GM21381 (cell line): ENCODE results near the gene TNNC1.

ENCODE experiments used
- ATAC-seq: cut with Tn5 transposase; IDR thresholded peaks from one replicate; pipeline ENCODE4 v1.9.1; 2021; ENCODE audit warnings: mild to moderate bottlenecking, moderate library complexity; ENCODE audit not compliant: unreplicated experiment

TNNC1 gene

DNA sequence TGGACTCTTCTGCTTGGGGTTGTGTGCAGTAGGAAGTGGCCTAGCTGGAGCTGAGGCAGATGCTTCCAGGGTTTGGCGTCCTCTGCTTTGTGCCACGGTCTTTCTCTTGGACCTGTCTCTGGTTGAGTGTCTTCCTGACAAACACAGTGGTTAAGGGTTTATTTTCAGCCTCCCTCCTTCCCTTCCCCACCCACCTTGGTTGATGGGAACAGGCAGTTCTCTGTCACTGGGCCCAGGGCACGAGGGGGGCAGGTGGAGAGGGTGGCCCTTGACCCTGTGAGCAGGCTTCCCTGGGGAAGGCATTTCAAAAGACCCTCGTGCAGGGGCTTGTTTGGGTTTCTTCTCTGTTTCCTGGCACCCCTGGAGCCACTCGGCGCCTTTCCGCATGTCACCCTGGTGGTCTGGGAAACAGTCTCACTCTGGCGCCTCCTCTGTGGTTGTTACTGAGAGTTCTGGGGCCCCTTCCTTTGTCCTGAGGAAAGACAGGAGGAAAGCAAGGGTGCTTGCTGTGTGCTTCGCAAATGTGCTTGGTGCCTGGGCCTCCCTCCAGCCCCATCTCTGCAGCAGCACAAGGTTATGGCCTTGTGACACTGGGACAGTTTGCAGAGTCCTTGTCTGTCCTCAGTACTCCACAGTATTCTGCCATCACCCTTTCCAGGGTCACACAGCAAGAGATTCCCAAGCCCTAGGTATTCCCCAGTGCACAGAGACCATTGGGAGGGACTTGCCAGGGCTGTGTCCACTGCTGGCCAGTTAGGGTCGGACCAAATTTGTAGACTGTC, 31.0 kb upstream of the TNNC1 start:
- ATAC-seq = no peak

DNA sequence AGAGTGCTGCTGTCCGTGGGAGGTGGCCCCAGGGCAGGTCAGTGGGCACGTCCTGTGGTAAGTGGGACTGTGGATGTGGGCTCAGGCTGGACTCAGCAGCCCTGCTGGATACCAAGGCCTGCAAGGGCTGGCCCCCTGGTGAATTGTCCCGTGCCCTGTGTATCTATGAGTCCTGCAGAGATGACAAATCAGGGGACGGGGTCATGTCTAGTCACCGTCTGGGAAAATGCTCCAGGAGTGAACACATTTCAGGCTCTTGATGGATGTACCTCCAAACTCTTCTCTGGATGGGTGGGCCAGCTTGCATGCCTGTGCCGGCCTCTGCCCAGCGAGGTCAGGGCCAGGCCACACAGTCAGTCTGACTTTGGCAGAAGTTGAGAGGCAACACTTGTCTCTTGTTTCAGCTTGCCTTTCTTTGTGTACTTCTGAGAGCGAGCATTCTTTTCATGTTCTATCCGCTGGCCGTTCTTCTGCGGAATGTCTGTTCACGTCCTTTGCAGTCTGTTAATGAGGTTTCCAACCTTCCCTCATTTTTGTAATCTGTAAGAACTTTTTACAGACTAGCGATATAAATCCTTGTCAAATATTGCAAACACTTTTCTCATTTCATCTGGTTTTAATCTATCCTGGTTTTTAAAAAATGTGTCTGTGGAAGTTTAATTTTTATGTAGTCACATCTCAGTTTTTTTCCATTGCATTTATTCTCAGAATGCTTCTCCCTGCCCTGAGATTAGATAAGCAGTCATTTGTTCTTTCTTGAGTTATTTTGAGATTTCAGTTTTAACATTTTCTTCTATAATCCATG, 29.9 kb upstream of the TNNC1 start:
- no peak for ATAC-seq

DNA sequence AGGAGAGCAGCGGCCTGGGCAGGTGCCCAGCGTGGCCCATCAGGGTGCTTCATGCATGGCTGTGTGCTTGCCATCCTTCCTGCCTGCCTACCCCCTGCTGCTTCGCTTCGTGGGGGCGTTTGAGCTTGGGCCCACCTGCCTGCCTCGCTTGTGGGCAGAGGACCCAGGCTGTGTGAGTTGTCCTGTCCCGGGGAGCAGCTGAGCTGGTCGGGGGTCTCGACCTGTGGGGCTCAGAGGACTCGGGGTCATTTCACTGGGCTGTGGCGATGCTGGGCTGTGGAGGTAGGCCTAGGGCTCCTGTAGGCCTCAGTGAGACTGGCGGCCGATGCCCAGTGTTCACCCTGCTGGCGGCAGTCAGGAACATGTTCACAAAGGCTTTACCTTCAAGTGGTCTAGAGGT, 29.2 kb upstream of the TNNC1 start:
- no peak for ATAC-seq

DNA sequence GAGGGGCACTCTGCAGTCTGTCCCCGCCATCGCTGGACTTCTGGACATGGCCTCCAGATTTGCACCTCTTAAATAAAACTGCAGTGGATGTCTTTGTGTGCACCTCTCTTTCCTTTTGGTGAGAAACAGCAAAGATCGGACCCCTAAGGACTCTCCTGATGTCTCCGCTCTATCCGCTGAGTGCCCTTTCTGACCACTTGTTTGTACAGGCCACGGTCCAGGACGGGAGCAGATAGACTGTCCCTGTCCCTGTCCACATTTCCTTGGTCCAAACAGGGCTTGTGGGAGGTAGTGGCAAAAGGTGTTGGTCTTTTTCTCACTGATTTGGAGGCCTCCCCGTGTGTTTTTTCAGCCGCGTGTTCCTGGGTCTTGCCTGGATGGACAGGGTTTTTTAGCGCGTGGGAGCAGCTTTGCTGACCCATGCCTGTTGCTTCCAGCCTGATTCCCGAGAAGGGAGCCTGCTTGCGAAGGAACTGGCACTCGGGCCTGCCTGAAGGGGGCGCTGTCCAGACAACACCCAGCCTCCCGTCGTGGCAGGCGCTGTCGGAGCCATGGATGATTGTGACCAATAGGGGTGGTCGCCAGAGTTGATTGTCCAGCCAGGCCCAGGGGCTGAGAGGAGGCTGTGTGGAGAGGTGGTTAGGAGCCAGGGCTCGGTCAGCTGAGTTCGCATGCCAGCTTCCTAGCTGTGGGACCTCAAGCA, 28.1 kb upstream of the TNNC1 start:
- no peak for ATAC-seq

DNA sequence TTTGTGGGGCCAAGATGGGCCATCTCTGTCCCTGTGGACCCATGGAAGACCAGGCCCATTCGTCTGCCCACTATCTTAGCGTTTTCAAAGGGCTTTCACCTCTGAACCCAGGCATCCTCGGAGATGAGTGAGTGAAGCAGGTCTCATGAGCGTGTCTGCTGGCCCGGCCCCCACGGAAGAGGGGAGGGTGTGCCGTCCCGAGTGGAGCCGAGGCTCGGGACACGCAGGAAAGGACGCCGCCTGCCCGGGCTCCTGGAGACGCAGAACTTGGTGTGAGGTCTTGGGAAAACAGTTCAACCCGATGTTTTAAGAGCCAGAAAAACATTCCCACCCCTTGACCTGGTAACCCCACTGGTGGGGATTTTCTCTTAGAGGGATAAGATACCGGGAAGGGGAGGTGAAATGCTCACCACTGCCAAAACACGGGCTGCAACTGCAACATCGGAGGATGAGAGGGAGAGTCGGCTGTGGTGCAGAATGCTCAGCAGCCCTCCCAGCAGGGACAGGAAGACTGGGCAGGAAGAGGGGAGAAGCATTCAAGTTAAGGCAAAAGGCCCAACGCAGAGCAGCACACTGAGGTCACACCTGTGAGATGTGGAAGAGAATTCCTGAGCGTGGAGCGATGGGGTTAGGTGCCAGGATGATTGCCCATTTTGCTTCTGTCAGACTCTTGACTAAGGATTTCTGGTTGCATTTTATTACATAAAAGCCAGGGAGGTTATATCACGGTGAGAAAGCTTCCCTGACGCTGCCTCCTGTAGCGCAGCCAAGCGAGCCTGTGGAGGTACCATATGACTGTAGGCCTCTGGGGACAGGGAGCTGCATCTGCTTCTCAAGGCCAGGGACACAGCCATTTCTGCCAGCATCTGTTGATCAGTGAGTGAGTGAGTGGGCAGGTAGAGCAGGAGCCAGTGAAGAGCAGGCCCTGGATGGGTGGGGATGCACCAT, 27.2 kb upstream of the TNNC1 start:
- no peak for ATAC-seq

DNA sequence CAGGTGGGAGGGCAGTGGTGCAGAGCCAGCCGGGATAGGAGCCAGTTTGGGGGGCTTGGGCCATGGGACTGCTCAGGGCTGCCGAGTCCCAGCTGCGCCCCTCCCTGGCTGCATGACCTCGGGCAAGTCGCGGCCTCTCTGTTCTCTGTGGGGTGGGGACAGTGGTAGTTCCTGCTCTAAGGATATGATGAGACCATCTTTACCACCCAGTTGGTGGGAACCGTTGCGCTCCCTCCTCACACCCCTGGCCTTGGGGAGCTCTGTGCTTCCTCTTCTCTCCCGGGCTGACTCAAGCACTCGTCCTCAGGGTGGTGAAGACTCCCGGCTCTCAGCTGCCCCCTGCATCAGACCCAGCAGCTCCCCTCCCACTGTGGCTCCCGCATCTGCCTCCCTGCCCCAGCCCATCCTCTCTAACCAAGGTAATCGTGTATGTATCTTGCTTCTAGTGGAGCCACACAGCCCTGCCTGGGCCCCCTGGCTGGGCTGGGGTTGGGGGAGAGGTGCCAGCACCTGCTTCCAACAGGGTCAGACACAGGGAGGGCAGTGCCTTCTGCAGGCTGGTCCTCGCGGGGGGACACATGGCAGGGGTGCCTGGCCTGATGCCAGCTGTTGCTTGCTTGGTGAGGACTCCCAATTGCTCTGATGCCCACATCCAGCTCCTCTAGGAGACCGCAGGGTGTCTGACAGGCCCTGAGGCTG, 26.2 kb upstream of the TNNC1 start:
- no peak for ATAC-seq

DNA sequence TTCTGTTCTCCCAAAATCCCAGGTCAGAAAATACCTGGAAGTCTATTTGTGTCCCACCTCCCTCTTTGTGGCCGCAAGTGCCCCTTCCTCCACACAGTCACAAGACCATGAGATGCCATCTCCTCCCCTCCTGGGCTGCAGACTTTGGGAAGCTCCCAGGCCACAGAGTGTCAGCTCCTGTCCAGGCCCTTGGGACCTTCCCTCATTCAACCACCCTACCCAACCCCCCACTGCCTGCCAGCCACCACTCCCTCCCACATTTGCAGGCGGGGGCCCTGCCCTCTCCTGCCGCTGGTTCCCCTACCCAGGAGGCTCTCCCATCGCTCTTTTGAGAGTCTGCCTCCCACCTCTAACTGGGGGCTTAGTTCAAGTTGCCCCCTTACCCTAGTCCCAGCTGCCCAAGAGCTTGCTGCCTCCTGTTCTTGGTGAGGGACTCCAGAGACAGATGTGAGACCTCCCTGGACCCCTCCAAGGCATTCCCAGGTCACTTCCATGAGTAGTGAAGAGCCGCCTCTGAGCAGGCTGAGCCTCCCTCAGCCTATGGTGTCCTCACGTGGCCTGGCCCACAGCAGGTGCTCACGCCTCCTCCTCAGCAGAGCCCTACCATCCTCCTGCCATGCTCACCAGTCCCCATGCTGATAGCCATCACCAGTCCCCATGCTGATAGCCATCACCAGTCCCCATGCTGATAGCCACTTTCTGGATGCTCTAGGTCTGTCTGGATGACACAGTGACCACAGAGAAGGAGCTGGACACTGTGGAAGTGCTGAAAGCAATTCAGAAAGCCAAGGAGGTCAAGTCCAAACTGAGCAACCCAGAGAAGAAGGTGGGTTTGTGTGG, 25.4 kb upstream of the TNNC1 start:
- ATAC-seq = no peak

DNA sequence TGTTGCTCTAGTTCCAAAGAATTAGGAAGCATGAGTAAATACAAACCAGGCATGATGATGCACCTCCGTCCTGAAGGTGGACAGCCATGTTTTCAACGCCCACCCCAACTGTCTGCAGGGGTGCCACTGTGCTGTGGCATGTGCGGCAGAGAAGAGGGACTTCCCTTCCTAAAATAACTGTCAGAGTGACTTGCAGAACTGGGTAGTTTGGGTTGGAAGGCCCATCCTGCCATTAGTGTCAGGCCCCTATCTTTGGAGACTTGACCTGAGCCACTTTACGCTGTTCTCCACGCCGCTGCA, 23.9 kb upstream of the TNNC1 start:
- no peak for ATAC-seq

DNA sequence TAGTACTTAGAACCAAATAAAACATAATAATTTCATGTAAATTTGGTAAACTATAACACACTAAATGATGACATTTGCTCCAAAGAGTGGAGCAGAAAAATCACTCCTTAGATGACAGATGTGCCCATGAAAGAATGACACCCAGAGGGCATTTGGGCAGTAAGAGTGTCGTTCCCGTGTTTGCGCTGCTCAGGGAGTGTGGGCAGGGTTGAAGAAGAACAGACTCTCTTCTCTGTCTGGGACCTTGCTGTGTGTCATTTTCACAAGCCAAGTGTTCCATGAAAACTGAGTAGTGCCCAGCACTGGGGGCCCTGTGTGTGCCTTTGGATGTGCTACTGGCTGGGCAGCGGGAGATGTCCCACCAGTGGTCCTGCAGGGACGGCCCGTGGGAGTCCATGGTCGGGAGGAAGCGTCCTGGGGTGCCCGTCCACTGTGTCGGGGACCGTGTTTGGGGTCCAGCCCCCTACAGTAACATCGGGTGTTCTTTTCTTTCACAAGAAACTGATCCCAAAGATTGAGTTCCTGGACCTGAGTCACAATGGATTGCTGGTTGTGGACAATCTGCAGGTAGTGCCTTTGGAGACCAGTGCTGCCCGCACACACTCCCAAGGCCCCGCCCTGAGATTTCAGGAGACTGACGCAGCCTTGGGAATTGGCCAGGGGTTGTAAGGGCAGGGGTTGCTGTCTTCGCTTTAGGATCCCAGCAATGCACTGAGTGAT, 23.4 kb upstream of the TNNC1 start:
- ATAC-seq = no peak

DNA sequence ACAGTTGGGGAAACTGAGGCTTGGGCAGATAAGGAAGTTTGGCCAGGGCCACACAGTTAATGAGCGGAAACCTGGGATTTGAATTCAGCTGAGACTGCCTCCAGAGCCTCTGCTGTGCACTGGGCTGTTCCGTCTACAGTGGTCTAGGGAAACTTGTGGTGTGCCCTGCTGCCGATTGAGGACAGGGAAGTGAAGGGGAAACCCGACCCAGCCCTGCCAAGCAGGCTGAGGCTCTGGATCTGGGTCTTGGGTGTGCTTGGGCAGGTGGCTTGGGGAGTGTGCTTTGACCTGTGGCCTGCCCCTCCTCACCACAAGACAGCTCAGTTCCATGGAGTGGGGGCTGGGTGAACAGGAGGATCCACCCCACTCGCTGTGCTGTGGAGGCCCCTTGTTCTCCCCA, 19.2 kb upstream of the TNNC1 start:
- ATAC-seq = no peak

DNA sequence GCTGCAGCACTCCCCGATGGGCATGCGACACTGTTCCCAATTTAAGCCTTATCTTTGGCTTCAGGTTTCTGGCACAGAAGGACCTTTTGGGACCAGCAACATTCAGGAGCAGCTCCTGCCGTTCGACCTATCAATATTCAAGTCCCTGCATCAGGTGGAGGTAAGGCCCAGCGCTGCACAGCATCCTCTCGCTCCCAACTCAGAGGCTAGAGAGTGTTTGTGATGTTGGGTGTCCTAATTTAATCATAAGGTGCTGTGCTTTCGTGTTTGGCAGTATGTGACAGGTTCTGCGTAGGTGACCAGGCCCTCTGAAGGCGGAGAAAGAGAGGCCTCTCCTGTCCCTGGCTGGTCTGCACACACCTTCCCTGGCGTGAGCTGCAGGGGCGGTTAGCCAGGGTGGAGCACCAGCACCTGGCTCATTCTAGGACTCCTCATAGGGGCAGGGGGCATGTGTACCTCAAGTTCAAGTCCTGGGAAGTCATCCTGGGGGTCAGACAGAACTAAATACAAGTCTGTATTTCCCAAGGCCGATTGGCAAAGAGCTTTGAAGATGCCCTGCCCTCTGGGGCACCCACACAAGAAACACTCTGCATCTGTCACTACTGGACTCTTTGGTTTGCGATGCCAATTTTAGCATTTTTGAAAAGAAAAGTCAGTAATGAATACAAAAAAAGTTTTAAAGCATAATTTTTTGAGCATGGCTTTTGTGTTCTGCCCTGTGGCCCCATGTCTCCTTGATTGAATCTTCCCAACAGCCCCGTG, 18.6 kb upstream of the TNNC1 start:
- no peak for ATAC-seq

DNA sequence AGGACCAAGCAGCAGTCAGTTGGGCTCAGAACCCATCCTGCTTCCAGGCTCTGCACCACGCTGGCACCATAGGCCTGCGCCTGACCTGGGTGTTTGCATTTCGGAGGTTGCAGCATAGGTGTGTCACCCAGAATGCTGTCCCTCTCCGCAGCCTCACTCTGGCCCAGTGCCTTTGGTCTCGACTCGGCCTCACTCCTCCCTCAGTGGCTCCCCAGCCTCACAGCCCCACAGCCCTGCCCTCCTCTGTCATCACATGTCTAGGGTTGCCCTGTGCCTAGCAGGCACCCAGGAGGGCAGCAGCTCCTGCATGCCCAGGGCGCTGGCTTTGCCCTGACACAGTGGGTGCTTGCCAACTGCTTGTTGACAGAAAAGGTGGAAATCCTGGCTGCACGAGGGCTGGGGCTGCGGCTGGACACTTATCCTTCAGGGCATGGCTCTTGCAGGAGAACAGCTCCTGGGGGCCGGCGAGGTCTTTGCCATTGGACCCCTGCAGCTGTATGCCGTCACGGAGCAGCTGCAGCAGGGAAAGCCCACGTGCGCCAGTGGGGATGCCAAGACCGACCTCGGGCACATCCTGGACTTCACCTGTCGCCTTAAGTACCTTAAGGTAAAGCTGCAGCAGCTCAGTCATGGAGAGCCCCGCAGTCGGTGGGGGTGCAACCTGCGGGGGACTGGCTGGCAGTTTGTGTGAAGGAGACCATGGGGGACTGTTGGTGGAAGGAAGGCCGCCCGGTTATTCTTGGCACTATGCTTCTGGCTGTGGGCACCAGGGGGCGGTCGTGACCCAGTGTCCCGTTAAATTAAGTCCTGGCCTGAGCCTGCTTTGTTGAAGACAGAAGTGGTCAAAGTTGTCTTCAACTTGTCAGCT, 17.8 kb upstream of the TNNC1 start:
- no peak for ATAC-seq

GRCh38 chr3:52470920-52471319, 17.1 kb upstream of the TNNC1 start:
- ATAC-seq = no peak

GRCh38 chr3:52469001-52469400, 15.2 kb upstream of the TNNC1 start:
- no peak for ATAC-seq

DNA sequence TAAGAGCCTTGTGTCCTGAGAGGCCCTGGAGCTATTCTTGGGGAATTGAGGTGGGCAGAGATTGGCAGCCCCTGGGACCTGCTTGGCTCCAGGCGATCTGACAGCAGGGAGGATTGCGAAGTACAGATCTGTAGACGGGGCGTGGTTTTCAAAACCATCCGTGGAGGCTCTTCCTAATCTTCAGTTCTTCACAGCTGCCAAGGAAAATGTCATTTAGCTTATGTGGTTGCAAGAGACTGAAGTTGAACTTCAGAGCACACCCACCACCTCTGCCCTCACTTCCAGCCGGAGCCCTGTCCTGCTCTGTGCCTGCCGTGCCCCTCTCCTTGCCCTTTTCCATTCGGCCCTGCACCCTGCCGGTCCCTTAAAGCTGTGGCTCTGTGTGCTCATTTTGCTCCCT, 14.5 kb upstream of the TNNC1 start:
- ATAC-seq = no peak

DNA sequence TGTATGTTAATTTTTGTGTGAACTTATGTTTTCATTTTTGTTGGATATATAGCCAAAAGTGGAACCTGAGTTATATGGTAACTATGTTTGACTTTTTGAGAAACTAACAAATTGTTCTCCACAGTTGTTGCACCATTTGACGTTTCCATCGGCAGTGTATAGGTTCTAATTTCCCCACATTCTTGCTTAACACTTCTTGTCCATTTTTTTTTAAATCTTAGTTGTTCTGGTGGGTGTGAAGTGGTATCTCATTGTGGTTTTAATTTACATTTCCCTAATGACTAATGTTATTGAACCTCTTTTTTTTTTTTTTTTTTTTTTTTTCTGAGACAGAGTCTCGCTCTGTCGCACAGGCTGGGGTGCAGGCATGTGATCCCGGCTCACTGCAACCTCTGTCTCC, 9.6 kb upstream of the TNNC1 start:
- ATAC-seq = no peak

DNA sequence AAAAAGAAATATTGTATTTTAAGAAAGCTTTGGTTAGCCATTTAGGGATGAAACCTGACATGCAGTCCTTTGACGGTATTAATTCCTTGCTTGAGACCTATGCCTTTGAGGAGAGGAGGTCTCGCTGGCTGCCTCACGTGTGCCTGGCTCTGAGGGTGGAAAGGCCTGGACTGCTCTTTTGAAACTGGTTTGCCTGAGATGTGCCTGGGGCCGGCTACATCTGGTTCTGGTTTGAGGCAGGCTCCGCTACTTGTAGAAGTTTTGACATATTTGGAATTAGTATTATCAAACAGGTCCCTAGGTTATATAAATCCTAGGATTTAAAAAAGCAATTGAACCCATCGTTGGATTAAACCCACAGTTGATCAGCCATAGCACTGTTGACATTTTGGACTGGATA, 8.0 kb upstream of the TNNC1 start:
- no peak for ATAC-seq
